Transverse colon (tissue), 4 donors: ENCODE results near the gene MYOZ3.

Experiments
- CTCF ChIP-seq, 5 experiments: fragments of 200-600 bp in 3 of 5; fragments of 450-650 bp in 2 of 5; sonication (generic) in 3 of 5; IDR thresholded peaks; 1 replicate in 2 of 5; 2 replicates in 3 of 5; pipeline ENCODE4 v1.5.1; 2016 to 2017; ENCODE audit warnings: antibody characterized with exemption in 5 of 5, inconsistent platforms in 3 of 5, mild to moderate bottlenecking in 2 of 5, moderate library complexity in 1 of 5
- EP300 ChIP-seq: sonication (generic); formaldehyde crosslinking; IDR thresholded peaks from one replicate; pipeline ENCODE4 v1.6.1; 2017; ENCODE audit warnings: antibody characterized with exemption, low read depth
- POLR2A ChIP-seq: fragments of 450-650 bp; IDR thresholded peaks from one replicate; pipeline ENCODE4 v1.6.1; 2016; ENCODE audit warnings: antibody characterized with exemption, mild to moderate bottlenecking, moderate library complexity
- POLR2AphosphoS5 ChIP-seq, 3 donors: sonication (generic); formaldehyde crosslinking; IDR thresholded peaks; one replicate each; pipeline ENCODE4 v1.6.1; 2016; ENCODE audit warnings: antibody characterized with exemption in 3 of 3

DNA sequence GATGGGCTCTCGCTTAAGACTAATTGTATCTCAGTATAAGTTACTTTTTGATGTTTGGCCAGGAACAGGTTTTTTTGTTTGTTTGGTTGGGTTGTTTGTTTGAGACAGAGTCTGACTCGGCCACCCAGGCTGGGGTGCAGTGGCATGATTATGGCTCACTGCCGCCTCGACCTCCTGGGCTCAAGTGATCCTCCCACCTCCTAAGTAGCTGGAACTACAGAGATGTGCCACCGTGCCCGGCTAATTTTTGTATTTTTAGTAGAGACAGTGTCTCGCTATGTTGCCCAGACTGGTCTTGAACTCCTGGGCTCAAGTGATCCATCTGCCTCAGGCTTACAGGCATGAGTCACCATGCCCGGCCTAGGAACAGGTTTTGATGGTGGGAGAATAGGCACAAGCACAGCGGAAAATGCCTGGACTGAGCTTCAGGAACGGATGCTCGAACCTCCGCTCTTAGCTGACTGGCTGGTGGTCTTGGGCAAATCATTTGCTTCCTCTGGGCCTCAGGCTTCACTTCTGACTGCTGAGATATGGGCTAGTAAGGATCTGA lies 32.0 kb upstream of the MYOZ3 start:
- TF ChIP-seq CTCF (IDR thresholded peaks at IDR 0.05) (no peak), EP300 (no peak), POLR2AphosphoS5 (IDR thresholded peaks at IDR 0.05) (no peak), POLR2A (no peak)
